Measurements from ENCODE around the gene SLC6A17. TPM values are rescaled to one million over a fixed set of nuclear protein-coding genes. Genes with fewer than 3 reads are reported as not detected.

SLC6A17 gene
- total RNA-seq, 1 experiment from 2014 or later: 0.17 TPM

GRCh38 chr1:110136911-110137310 lies 13.4 kb upstream of the SLC6A17 start:
- Histone ChIP-seq H2BK12ac (ENCODE audit: insufficient read length, low read depth, low read length) (no peak overlapping the region), H4K20me1 (ENCODE audit: control insufficient read depth, insufficient read depth, insufficient read length) (no peaks in the 10 kb centered on the region), H3K27ac (ENCODE audit: insufficient read length, low read depth, low read length) (no peak overlapping the region), H3K4me1 (ENCODE audit: insufficient read depth, low read length) (peaks cover 8% of the 10 kb centered on the region; the same call in 1 of the 2 replicates), H3K9me3 (ENCODE audit: control insufficient read depth, low read depth, low read length) (no peaks in the 10 kb centered on the region), H2BK20ac (ENCODE audit: low read depth, low read length, poor library complexity, severe bottlenecking) (no peak overlapping the region), H3K14ac (ENCODE audit: insufficient read depth, low read length) (no peak overlapping the region), H2AK5ac (ENCODE audit: insufficient read length, low read length) (no peak overlapping the region), H3K79me2 (ENCODE audit: insufficient read depth, low read length) (no peaks in the 10 kb centered on the region), H3T11ph (ENCODE audit: low read length) (no peak overlapping the region), H2BK5ac (ENCODE audit: insufficient read length, low read length) (no peak overlapping the region), H2BK15ac (ENCODE audit: low read depth, low read length) (no peak overlapping the region), H4K8ac (replicated peaks; ENCODE audit: insufficient read length, low read depth, low read length) (no peak overlapping the region), H4K5ac (ENCODE audit: insufficient read length, low read depth, low read length) (no peak overlapping the region), H3K56ac (ENCODE audit: insufficient read length, low read depth, low read length) (no peak overlapping the region), H3K79me1 (ENCODE audit: insufficient read depth, low read depth, low read length, poor library complexity, severe bottlenecking) (no peaks in the 10 kb centered on the region), H3K27me3 (ENCODE audit: insufficient read depth, low read length) (no peaks in the 10 kb centered on the region), H3K4ac (ENCODE audit: low read depth, low read length) (no peak overlapping the region), H3K18ac (ENCODE audit: insufficient read length, low read depth, low read length) (no peak overlapping the region), H3K23me2 (ENCODE audit: insufficient read length, low read depth, low read length, poor library complexity, severe bottlenecking) (no peaks in the 10 kb centered on the region), H2BK120ac (ENCODE audit: low read depth, low read length, poor library complexity, severe bottlenecking) (no peak overlapping the region), H3K9ac (ENCODE audit: extremely low read depth, insufficient read length, low read length) (no peak overlapping the region), H3K23ac (ENCODE audit: insufficient read length, low read depth, low read length) (no peak overlapping the region), H3K4me2 (ENCODE audit: insufficient read depth, insufficient read length, low read length) (peak overlapping the region; percentile 56), H4K91ac (ENCODE audit: insufficient read length, low read depth, low read length) (no peak overlapping the region), H2AFZ (ENCODE audit: low read length) (no peak overlapping the region)
- Mint-ChIP-seq H3K27me3 (ENCODE audit: low read depth) (peaks cover 46% of the 10 kb centered on the region), H3K9me3 (no peaks in the 10 kb centered on the region; a peak in 1 of 5 replicates), H3K4me1 (peaks cover 27 to 32% of the 10 kb centered on the region in 2 experiments), H3K27ac (no peak overlapping the region), H3K36me3 (ENCODE audit: insufficient read depth in 1 of 3, low read depth in 3 of 3) (no peaks in the 10 kb centered on the region), H3K4me3 (peak overlapping the region; percentile 3 to 10; a peak in 2 of 5 replicates)
- TF ChIP-seq CTCF (conservative IDR thresholded peaks at IDR 0.05): no peak
- peak; percentile 75 for DNase-seq
- no CpG with 5 or more reads among the region's 7 CpGs for WGBS (ENCODE audit: extremely low coverage, insufficient read length, low lambda C conversion rate)

All from H9 (cell line).